Thyroid gland (tissue), 4 donors: Measurements from ENCODE around the gene CD1D.

Experiments used
- POLR2A ChIP-seq, 2 donors: fragments of 450-650 bp; IDR thresholded peaks; one replicate each; pipeline ENCODE4 v1.6.1; 2017; ENCODE audit warnings: antibody characterized with exemption in 2 of 2, mild to moderate bottlenecking in 2 of 2, moderate library complexity in 1 of 2
- TF ChIP-seq, protein P1 (sequence below), 6 experiments: fragments of 200-600 bp in 3 of 6; fragments of 450-650 bp in 3 of 6; sonication (generic) in 3 of 6; IDR thresholded peaks; one replicate each; pipeline ENCODE4 v1.5.1; 2016 to 2019; ENCODE audit warnings: antibody characterized with exemption in 6 of 6, mild to moderate bottlenecking in 2 of 6, inconsistent platforms in 1 of 6, moderate library complexity in 1 of 6

DNA sequence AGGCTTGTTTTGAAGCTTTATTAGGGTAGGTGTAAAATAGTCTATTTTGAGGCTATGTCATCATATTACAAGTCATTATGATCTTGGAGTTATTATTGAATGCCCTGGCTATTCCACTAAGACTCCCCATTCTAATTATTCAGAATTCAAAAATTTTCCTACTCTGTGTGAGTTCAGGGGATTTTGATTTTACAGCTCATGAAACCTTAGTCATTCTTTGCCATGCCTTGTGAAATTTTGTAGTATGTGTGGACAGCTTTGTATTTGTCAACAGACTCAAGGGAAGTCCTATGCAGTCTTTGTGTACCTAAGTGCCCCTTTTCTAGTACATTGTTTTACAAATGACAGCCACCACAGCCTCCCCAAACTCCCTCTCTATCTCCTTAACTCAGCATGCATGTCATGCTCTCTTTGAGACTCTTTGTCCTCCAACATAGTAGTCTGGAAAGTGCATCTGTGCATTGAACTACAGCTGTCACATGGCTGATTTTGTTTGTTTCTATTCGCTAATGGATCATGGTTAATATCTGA lies 28.0 kb downstream of the CD1D start:
- TF ChIP-seq, protein P1, sequence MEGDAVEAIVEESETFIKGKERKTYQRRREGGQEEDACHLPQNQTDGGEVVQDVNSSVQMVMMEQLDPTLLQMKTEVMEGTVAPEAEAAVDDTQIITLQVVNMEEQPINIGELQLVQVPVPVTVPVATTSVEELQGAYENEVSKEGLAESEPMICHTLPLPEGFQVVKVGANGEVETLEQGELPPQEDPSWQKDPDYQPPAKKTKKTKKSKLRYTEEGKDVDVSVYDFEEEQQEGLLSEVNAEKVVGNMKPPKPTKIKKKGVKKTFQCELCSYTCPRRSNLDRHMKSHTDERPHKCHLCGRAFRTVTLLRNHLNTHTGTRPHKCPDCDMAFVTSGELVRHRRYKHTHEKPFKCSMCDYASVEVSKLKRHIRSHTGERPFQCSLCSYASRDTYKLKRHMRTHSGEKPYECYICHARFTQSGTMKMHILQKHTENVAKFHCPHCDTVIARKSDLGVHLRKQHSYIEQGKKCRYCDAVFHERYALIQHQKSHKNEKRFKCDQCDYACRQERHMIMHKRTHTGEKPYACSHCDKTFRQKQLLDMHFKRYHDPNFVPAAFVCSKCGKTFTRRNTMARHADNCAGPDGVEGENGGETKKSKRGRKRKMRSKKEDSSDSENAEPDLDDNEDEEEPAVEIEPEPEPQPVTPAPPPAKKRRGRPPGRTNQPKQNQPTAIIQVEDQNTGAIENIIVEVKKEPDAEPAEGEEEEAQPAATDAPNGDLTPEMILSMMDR (IDR thresholded peaks at IDR 0.05), result no peak
- TF ChIP-seq POLR2A (IDR thresholded peaks at IDR 0.05), result no peak
